T follicular helper cell (primary cell): ENCODE measurements around the gene SLC25A12.
"Not testable (repeated sequence)": the region's sequence is repeated elsewhere in the genome, so short reads cannot be mapped to it uniquely, and the experiment has no call there.

Source experiments
- DNase-seq: peaks from one replicate; pipeline ENCODE4 v3.0.0-alpha.2; 2020; ENCODE audit warnings: low read depth

SLC25A12 gene

GRCh38 chr2:171789956-171790355 lies 104.1 kb downstream of the SLC25A12 start:
- no peak for DNase-seq

- no peak for DNase-seq
These were observed 105.6 kb downstream of the SLC25A12 start for GRCh38 chr2:171788316-171788993.

DNA sequence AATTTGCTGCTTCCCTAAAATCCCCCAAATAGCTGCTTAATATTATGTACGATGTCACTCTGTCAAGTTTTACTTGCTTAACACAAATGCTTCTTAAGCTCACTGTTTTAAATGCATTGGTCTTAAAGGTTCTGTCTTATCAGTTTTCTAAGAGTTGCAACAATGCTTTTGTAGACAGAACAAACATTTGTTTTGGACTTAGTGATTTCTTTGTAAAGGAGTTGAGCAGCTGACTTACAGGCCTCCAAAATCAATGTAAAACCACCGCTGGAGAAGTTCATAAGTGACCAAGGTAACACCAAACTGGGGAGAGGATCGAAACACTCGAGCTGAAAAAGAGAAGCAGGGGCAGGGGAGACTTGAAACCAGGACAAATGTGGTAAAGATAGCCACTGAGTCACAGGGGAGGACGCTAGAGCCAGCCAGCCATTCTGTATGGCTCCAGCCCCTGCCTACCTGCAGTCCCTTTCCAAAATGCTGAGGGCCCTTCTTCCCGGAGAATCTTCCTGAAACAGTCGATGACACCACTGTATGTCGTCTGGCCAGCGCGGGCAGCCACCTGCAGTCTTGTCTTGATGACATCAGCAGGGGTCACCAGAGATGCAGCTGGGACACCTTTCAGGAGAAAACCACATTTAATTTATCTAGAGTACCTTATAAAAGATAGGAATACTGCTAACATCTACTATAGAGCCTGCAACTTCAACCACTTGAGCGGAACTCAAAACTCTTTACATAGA lies 106.5 kb downstream of the SLC25A12 start:
- DNase-seq, result no peak

DNA sequence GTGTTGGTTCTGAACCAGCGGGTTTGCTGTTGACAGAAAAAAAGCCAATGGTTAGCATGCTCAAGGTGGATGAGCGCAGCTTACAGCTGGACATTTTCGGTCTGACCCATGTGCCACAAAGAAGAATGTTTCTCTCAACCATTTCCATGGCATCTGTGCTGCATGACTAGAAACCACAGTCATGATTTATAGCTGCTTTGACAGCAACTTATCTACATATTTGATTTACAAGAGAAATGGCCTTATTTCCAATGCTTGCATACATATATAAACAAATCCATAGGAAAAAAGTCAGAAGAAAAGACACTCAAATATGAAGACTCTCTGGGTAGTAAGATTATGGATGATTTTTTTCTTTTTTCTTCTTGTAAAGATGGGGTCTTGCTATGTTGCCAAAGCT lies 108.6 kb downstream of the SLC25A12 start:
- no peak for DNase-seq

DNA sequence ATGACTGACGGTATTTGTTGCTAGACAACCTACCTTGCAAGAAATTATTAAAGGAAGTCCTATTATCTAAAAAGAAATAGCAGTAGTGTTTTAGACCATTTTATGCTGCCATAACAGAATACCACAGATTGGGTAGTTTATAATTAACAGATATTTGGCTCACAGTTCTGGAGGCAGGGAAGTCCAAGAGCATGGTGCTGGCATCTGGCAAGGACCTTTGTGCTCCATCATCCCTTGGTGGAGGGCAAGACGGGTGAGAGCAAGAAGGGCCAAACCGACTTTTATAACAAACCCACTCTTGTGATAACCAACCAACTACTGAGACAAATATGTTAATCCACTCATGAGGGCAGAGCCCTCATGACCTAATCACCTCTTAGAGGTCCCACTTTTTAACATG lies 115.5 kb downstream of the SLC25A12 start:
- no peak for DNase-seq

DNA sequence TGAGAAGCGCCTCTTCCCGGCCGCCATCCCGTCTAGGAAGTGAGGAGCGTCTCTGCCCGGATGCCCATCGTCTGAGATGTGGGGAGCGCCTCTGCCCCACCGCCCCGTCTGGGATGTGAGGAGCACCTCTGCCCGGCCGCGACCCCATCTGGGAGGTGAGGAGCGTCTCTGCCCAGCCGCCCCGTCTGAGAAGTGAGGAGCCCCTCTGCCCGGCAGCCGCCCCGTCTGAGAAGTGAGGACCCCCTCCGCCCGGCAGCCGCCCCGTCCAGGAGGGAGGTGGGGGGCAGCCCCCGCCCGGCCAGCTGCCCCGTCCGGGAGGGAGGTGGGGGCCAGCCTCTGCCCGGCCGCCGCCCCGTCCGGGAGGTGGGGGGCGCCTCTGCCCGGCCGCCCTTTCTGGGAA lies 119.5 kb downstream of the SLC25A12 start:
- not testable (repeated sequence) for DNase-seq

GRCh38 chr2:171772373-171772772 lies 121.7 kb downstream of the SLC25A12 start:
- no peak for DNase-seq

- no peak for DNase-seq
These were observed 122.6 kb downstream of the SLC25A12 start for GRCh38 chr2:171771463-171771862.

DNA sequence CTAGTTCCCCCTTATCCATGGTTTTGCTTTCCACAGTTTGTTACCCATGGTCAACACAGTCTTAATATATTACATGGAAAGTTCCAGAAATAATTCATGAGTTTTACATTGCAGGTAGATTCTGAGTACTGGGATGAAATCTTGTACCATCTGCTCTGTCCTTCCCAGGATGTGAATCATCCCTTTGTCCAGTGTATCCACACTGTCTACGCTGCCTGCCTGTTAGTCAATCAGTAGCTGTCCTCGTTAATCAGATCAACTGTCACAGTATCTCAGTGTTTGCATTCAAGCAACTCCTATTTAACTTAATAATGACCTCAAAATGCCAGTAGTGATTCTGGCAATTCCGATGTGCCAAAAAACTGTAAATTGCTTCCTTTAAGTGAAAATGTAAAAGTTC lies 130.4 kb downstream of the SLC25A12 start:
- DNase-seq, result no peak

- DNase-seq, result no peak
These were observed 131.0 kb downstream of the SLC25A12 start for GRCh38 chr2:171762879-171763573.

DNA sequence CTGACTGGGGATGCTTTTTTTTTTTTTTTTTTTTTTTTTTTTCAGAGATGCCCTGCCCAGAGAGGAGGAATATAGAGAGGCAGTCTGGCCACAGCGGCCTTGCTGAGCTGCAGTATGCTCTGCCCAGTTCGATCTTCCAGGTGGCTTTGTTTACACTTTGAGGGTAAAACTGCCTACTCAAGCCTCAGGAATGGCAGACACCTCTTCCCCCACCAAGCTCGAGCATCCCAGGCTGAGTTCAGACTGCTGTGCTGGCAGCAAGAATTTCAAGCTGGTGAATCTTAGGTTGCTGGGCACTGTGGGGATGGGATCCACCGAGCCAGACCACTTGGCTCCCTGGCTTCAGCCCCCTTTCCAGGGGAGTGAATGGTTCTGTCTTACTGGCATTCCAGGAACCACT lies 132.9 kb downstream of the SLC25A12 start:
- not testable (repeated sequence) for DNase-seq

DNA sequence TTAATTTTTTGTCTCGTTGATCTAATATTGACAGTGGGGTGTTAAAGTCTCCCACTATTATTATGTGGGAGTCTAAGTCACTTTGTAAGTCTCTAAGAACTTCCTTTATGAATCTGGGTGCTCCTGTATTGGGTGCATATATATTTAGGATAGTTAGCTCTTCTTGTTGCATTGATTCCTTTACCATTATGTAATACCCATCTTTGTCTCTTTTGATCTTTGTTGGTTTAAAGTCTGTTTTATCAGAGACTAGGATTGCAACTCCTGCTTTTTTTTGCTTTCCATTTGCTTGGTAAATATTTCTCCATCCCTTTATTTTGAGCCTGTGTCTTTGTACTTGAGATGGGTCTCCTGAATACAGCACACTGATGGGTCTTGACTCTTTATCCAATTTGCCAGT lies 135.3 kb downstream of the SLC25A12 start:
- DNase-seq, result not testable (repeated sequence)

DNA sequence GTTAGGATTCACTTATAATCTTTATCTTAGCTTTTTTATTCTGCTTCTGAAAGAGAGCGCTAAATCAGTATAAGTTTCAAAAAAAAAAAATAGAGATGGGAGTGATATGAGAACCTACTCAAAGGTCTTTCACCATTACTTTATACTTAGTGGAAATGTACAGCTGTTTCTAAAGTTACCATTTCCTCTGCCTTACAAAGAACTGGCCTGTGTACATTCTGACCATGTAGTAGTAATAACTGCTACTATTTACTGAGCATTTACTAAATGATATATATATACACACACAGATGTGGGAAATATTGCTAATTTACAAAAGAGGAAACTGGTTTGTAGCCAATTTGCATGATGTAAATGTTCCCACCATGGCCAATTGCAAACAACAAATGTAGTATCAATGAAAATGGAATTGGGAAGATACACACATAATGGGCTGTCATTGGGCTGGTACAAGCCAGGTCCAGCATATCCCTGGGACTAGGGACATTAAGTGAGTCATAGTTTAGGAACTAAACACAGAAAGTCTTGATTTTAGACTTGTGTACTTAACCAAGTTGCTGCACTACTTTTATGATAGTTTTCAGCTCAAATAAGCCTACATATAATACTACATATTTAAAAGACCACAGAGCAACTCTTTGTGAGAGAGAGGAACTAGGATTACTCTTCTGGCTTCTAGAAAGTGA lies 139.6 kb downstream of the SLC25A12 start:
- DNase-seq, result no peak

DNA sequence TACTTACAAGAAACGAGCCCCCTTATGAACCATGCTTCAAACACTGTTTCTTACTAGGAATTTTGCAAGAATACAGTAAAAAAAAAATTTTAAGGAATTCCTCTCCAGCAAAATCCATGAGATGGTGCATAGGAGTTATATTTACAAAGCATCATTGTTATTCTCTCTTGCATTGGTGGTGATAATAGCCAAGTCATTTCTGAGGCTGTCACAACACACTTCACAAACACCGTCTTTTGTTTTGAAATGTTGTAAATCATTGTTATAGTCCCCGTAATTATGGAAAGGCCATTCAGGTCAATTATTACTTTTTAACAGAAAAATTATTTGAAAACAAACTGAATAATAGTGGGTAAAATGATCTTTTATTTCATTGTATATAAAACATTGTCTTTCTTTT lies 146.7 kb downstream of the SLC25A12 start:
- no peak for DNase-seq

GRCh38 chr2:171745806-171746205 lies 148.2 kb downstream of the SLC25A12 start:
- DNase-seq, result no peak

DNA sequence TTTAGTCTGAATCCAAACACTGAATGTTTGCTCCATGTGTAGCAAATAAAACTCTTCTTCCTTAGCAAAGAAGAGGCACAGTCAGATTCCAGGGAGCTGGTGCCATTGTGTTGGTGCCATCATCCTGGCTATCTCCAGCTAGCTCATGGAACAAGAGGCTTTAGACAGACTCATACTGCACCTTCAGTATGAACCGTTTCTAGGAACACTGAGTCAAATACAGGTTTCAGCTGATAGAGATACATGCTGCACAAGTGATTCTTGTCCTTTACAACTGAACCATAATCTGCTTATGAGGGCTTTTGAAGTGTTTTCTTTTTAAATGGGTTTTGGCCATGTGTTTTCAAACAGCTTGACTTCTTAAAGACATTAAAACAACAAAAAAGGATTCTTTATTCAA lies 148.9 kb downstream of the SLC25A12 start:
- no peak for DNase-seq

DNA sequence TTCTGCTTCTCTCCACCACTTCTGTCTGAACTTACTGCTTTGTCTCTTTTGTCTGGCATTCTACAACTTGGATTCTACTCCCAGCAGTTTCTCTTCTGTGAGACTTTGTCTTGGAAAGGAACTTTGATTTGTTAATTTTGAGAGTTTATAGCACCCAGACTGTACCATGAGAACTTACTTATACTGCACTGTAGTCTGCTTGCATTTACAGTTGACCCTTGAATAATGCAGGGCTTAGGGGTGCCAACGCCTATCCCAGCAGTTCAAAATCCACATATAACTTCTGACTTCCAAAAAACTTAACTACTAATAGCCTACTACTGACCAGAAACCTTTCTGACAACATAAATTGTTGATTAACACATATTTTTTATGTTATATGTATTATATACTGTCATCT lies 151.3 kb downstream of the SLC25A12 start:
- no peak for DNase-seq

DNA sequence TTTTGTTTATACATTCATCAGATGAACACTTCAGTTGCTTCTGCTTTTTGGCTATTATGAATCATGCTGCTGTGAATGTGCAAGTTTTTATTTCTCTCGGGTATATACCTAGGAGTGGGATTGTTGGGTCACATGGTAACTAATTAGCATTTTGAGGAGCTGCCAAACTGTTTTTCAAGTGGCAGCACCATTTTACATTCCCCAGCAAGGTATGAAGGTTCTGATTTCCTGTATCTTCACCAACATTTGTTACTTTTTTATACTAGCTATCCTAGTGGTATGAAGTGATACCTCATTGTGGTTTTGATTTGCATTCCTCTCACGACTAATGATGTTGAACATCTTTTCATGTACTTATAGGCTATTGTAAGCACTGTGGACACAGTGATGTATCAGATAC lies 152.9 kb downstream of the SLC25A12 start:
- no peak for DNase-seq

GRCh38 chr2:171735991-171736710 lies 157.9 kb downstream of the SLC25A12 start:
- no peak for DNase-seq
